22Rv1 (cell line): ENCODE data around the gene PIP4K2C.

Experiments used
- ZFX ChIP-seq: fragments of 450-650 bp; IDR thresholded peaks from 2 replicates; pipeline ENCODE4 v1.6.1; 2017; ENCODE audit warnings: antibody characterized with exemption, borderline replicate concordance
- TF ChIP-seq, protein P1 (sequence below): fragments of 450-650 bp; IDR thresholded peaks from 2 replicates; pipeline ENCODE4 v1.5.1; 2017; ENCODE audit warnings: mild to moderate bottlenecking

DNA sequence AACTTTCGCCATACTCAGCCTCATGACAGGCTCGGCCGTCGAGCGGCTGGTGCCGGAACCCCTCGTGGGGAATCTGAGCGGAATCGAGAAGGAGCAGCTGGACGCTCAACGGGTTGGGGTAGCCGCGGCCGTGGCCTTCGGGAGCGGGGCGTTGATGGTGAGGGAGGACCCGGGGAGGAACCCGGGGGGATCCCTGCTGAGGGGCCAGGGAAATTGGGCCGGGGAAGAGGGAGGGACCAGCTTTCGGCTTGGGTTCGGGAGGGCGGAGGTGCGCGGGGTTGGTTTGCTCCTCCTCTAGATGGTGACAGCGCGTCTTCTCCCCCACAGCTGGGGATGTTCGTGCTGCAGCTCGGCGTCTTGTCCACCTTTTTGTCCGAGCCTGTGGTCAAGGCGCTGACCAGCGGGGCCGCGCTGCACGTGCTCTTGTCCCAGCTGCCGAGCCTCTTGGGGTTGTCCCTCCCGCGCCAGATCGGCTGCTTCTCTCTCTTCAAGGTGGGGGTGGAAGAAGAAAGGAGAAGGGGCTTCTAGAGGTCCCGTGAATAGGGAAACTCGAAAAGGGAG lies 30.0 kb downstream of the PIP4K2C start:
- TF ChIP-seq, protein P1, sequence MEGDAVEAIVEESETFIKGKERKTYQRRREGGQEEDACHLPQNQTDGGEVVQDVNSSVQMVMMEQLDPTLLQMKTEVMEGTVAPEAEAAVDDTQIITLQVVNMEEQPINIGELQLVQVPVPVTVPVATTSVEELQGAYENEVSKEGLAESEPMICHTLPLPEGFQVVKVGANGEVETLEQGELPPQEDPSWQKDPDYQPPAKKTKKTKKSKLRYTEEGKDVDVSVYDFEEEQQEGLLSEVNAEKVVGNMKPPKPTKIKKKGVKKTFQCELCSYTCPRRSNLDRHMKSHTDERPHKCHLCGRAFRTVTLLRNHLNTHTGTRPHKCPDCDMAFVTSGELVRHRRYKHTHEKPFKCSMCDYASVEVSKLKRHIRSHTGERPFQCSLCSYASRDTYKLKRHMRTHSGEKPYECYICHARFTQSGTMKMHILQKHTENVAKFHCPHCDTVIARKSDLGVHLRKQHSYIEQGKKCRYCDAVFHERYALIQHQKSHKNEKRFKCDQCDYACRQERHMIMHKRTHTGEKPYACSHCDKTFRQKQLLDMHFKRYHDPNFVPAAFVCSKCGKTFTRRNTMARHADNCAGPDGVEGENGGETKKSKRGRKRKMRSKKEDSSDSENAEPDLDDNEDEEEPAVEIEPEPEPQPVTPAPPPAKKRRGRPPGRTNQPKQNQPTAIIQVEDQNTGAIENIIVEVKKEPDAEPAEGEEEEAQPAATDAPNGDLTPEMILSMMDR: no peak
- TF ChIP-seq ZFX: no peak
